Mammary epithelial cell (primary cell): ENCODE results near the gene ZNF677.
"Not testable (repeated sequence)": the region's sequence is repeated elsewhere in the genome, so short reads cannot be mapped to it uniquely, and the experiment has no call there.

Experiments
- EZH2 ChIP-seq: IDR thresholded peaks from 2 replicates; pipeline ENCODE4 v1.6.1; 2012; ENCODE audit warnings: low read length, inconsistent platforms, borderline replicate concordance
- TF ChIP-seq, protein P1 (sequence below), 2 donors: IDR thresholded peaks in 1 of 2; conservative IDR thresholded peaks in 1 of 2; 2 replicates each; pipeline ENCODE4 v1.5.1; 2011 to 2012; ENCODE audit warnings: inconsistent platforms in 2 of 2, low read length in 2 of 2, mild to moderate bottlenecking in 2 of 2, control low read depth in 1 of 2, low read depth in 1 of 2; ENCODE audit not compliant: insufficient read depth in 1 of 2; ENCODE audit errors: extremely low read depth in 1 of 2

DNA sequence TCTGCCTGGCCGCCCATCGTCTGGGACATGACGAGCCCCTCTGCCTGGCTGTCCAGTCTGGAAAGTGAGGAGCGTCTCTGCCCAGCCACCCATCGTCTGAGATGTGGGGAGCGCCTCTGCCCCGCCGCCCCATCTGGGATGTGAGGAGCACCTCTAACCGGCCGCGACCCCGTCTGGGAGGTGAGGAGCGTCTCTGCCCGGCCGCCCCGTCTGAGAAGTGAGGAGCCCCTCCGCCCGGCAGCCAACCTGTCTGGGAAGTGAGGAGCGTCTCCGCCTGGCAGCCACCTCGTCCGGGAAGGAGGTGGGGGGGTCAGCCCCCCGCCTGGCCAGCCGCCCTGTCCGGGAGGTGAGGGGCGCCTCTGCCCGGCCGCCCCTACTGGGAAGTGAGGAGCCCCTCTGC lies 32.0 kb downstream of the ZNF677 start:
- TF ChIP-seq, protein P1, sequence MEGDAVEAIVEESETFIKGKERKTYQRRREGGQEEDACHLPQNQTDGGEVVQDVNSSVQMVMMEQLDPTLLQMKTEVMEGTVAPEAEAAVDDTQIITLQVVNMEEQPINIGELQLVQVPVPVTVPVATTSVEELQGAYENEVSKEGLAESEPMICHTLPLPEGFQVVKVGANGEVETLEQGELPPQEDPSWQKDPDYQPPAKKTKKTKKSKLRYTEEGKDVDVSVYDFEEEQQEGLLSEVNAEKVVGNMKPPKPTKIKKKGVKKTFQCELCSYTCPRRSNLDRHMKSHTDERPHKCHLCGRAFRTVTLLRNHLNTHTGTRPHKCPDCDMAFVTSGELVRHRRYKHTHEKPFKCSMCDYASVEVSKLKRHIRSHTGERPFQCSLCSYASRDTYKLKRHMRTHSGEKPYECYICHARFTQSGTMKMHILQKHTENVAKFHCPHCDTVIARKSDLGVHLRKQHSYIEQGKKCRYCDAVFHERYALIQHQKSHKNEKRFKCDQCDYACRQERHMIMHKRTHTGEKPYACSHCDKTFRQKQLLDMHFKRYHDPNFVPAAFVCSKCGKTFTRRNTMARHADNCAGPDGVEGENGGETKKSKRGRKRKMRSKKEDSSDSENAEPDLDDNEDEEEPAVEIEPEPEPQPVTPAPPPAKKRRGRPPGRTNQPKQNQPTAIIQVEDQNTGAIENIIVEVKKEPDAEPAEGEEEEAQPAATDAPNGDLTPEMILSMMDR (conservative IDR thresholded peaks at IDR 0.05 in 1 of 2, IDR thresholded peaks at IDR 0.05 in 1 of 2; ENCODE audit: extremely low read depth in 1 of 2, insufficient read depth in 1 of 2, low read depth in 1 of 2, low read length in 2 of 2), result not testable (repeated sequence)
- TF ChIP-seq EZH2, result not testable (repeated sequence)
